GM19455 (cell line): Measurements from ENCODE around the gene LILRB5.
"Not testable (repeated sequence)": the region's sequence is repeated elsewhere in the genome, so short reads cannot be mapped to it uniquely, and the experiment has no call there.

Experiments used
- ATAC-seq: cut with Tn5 transposase; IDR thresholded peaks from one replicate; pipeline ENCODE4 v1.9.1; 2021; ENCODE audit not compliant: unreplicated experiment

Gene LILRB5

DNA sequence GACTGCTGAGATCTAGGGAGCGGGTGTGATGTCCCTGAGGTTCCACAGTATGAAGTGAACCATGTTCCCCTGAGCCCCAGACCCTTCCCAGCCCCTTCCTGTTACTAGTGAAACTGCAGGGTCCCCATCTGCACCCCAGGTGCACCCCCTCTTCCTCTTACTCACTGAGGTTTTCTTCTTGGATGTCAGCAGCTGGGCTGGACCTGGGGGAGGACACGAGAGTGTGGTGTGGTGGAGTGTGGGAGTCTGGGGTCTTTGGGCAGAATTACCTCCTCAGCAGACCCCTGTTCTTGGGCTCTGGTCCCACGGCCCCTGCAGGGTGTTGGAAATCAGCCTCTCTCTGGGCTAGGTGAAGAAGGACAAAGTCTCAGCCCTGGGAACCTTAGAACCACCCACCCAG lies 11.1 kb downstream of the LILRB5 start:
- ATAC-seq = no peak

DNA sequence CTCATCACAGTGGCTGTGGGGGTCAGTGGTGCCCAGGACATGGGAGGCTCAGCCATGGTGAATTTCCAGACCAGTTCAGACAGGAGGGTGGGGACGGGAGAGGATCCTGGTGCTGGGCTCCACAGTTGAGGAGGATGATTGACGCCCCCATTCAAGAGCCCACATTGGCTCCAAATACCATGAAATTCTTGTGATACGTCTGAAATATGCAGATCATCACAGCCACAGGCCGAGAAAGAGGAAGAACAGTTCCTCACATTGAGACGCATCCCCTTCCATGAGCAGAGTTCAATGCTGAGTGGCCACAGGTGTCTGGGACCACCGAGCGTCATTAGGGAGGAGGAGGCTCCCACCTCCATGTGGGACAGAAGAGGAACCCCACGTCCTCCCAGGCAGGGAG lies 13.3 kb downstream of the LILRB5 start:
- not testable (repeated sequence) for ATAC-seq

DNA sequence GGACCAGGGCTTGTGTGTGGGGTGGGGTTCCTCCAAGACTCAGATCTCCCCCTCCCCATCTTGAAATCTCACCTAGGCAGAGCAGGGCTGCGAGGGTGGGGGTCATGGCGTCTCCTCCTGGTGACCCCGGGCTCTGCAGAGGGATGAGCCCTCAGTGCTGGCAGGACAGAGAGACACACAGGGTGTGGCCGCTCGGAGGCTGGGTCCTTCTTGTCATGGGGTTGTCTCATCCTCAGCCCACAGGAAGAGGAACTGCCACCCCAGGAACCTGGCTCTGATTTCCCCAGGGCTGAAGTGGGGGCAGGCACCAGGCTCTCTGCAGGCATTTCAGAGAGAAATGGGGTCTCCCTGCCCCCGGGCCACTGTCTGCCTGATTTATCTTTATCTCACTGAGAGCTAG lies 14.4 kb downstream of the LILRB5 start, which contains the start of gene LILRA6:
TSS of gene LILRA6 (minus strand) at position 145 of the 400 bp plus-strand sequence.
- not testable (repeated sequence) for ATAC-seq

DNA sequence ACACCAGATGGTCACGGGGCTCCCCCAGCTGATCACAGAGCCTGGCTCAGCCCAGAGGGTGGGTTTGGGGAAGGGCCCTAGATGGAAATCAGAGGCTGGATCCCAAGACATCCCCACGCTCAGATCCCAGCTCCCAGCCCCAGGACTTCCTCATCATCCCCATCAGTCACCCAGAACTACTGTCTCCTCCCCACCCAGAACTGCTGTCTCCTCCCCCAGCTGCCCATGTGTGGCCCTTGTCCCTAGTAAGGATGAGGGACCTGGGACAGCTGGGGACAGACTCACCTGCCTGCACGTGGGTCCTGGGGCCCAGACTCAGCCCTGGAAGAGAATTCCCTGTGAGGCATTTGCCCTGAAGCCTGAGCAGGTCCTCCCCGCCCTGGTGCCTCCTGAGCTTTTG lies 14.8 kb downstream of the LILRB5 start:
- not testable (repeated sequence) for ATAC-seq

DNA sequence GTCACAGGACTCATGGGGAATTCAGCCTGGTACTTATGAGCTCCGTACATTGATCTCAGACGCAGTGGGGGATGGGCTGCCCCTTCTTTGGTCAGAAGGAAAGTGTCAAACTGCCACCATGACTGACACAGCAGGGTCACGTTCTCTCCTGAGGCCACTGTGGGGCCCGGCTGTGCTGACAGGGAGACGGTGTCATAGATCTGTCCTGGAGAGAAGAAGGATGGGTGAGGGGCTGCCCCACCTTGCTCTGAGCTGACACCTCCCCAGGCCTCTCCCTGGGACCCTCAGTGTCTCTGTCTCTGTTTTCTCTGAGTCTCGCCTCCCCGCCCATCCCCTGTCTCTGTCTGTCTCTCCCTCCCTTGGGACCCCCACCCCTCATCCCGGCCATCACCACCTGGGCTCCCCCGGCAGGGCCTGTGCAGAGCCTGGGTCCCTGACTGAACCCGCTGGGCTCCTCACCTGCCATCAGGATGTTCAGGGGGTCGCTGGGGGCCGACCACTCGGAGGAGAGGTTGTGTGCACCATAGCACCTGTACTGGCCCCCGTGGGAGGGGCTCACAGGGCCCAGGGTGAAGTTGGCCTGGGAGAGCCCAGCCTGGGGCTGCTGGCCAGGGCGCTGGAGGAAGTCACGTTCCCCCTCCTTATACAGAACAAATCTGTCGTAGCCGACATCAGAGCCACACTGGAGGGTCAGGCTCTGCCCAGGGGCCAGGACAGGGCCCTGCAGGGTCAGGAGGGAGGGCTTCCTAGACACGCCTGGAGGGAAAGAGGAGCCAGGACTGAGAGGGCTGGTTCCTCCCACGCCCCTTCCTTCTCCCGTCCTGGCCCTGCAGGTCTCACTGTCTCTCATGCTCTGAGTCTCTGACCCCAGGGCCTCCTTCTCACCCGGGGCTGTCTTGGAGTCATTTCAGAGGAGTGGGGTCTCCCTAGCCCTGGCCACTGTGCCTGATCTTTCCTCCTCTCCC lies 16.4 kb downstream of the LILRB5 start:
- not testable (repeated sequence) for ATAC-seq

DNA sequence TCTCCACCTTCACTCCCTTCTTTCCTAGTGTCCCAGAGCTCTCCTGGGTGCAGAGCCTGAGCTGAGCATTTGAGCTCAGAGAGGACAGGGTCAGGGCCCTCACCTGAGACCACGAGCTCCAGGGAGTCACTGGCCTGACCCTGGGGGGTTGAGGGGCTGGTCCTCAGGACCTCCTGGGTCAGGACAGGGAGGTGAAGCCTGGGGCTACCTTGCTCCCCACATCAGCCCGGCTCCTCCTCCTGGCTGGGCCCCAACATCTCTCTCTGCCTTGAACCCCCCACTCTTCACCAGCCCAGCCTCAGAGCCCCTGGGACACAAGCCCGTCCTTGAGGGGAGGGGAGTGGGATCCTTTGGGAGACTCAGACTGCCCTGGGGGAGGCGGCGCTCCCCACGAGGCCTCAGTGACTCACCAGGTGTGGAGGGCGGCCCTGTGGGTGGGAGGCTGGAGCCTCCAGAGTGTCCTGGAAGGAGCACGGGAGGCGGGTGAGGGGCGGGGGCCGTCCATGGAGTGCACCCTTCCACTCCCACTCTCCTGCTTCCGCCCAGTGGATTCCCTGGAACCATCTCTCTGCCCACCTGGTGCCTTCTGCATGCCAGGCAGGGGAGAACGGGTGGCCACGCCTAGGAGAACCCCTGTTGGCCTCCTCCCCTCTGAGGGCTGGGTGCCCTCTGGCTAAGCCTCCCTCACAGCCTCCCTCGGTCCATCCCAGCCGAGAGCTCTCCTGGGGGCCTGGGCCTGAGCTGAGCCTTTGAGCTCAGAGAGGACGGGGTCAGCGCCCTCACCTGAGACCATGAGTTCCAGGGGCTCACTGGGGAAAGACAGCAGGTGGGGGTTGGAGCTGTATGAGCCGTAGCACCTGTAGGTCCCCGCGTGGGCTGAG lies 17.3 kb downstream of the LILRB5 start:
- not testable (repeated sequence) for ATAC-seq

DNA sequence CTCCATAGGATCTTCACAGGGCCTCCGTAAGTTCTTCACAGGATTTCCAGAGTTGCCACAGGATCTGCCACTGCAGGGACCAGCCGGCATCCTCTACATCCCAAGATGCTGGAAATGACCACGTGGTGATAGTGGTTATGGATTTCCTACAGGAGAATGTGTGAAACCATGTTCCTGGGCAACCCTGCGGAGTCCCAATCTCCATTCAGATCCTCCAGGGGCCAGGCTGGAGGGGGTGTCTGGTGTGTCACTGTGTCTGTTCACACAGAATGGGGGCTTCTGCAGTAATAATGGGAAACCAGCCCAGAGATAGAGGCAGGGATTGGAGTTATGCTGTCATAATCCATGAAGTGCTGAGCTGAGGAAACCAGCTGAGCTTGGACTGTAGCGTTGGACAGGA lies 23.1 kb downstream of the LILRB5 start:
- ATAC-seq = no peak

DNA sequence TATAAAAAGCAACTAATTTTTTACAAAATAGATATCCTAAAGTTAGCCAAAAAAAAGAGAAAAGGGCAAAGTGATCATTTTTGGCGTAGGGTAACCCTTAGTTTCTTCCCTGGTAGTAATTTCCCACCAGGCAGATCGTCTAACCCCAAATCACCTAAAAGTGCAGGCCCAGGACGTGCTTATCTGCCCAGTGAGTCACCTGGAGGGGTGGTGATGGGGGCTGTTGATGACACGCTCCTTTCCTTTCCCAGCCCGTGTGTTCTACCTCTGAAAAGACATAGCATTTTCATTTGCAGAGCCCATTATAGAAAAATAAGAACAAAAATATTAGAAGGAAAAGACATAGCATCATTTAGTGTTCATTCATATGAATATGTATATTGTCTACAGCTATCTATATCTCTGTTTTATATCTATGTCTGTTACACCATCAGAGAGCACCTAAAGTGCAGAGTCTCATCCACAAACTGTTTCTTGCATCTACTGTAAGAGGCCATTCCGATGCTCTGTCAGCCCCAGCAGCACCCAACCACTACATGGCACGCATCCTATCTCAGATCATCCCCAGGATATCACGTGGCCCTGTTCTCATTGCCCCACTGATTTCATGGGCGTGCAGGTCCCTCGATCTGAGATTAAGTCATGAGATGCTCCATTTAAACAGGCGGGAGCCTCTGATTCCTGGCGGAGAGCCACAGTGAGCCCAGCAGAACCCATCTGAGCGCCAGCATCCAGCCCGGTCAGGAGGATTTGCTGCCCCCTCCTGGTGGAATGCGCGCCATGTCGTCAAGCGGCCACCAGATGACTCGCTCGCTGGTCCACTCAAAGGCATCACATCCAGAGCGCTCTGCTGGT lies 25.8 kb downstream of the LILRB5 start:
- ATAC-seq = no peak

DNA sequence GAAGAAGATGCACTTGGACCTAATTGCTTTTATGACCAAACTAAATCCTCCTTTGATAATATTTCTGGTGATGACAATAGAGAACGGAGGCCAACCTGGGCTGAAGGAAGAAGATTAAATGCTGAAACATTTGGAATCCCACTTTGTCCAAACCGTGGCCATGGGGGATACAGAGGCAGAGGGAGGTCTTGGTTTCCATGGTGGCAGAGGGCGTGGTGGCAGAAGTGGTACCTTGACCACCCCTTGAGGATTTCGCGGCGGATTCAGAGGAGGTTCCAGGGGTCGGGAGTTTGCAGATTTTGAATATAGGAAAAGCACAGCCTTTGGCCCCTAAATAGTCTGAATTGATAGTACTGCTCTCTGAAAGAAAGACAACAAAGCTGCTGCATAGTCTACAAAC lies 27.0 kb downstream of the LILRB5 start:
- no peak for ATAC-seq

DNA sequence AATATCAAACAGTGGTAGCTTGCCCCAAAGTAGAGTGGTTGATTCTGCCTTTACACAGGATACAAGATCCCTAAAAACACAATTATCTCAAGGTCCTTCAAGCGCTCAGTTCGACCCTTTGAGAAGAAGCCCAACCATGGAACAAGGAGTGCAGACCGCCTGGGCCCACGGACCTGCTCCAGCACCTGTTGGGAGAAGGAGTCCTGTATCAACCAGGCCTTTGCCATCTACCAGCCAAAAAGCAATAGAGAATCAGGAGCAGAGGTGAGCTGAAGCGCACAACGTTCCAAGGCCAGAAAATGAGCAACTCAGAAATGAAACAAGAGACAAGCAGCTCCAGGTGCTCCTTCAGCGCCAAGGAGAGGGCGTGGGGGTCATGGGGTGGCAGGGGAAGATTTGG lies 27.9 kb downstream of the LILRB5 start:
- ATAC-seq = no peak

DNA sequence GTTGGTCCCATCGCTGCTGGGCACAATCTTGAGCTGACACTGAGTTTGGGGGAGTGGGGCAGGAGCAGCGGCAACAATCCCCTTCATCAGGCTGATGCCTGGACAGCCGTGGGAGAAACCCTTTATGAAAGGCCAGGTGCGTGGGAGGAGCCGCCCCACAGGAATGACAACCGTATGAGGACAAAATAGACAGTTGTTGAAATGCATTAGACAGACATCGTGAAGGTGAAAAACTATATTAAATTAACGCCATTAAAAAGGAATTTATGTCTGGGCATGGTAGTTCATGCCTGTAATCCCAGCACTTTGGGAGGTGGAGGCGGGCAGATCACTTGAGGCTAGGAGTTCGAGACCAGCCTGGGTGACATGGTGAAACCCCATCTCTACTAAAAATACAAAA lies 32.5 kb downstream of the LILRB5 start:
- ATAC-seq = not testable (repeated sequence)

DNA sequence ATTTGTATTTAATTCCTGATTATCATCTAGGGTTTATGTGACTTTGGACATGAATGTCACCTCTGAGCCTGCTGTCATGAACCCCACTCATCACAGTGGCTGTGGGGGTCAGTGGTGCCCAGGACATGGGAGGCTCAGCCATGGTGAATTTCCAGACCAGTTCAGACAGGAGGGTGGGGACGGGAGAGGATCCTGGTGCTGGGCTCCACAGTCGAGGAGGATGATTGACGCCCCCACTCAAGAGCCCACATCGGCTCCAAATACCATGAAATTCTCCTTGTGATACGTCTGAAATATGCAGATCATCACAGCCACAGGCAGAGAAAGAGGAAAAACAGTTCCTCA lies 33.2 kb downstream of the LILRB5 start:
- ATAC-seq = not testable (repeated sequence)

DNA sequence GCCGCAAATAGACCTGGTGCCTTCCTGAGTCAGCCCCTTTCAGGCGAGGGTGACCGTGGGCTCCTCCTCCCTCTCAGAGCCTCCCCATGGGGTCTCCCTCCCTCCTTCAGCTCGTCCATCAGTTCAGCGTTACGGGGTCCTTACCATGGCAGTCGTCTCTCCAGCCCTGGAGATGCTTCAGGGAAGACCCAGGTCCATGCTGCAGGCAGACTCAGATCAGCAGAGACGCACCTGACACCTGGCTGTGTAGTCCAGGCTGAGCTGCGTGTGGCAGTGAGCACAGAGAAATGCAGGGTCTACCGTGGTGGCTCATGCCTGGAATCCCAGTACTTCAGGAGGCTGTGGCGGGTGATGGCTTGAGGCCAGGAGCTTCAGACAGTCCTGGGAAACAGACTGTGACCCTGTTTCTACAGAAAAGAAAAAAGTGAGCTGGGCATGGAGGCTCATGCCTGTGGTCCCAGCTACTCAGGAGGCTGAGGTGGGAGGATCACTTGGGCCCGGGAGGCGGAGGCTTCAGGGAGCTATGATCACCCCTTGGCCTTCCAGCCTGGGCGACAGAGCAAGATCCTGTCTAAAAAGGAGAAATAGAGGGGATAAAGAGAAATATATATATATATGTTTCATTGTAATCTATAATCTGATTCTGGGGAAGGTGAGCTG lies 33.7 kb downstream of the LILRB5 start:
- not testable (repeated sequence) for ATAC-seq

DNA sequence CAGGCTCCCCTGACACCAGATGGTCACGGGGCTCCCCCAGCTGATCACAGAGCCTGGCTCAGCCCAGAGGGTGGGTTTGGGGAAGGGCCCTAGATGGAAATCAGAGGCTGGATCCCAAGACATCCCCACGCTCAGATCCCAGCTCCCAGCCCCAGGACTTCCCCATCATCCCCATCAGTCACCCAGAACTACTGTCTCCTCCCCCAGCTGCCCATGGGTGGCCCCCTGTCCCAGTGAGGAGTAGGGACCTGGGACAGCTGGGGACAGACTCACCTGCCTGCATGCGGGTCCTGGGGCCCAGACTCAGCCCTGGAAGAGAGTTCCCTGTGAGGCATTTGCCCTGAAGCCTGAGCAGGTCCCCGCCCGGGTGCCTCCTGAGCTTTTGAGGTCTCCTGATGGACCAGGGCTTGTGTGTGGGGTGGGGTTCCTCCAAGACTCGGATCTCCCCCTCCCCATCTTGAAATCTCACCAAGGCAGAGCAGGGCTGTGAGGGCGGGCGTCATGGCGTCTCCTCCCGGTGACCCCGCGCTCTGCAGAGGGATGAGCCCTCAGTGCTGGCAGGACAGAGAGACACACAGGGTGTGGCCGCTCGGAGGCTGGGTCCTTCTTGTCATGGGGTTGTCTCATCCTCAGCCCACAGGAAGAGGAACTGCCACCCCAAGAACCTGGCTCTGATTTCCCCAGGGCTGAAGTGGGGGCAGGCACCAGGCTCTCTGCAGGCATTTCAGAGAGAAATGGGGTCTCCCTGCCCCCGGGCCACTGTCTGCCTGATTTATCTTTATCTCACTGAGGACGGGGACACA lies 34.4 kb downstream of the LILRB5 start, which contains the start of gene LILRB3:
TSS of gene LILRB3 (minus strand) at position 534 of the 803 bp plus-strand sequence. CDS start at position 503, 31 bp downstream.
- not testable (repeated sequence) for ATAC-seq

DNA sequence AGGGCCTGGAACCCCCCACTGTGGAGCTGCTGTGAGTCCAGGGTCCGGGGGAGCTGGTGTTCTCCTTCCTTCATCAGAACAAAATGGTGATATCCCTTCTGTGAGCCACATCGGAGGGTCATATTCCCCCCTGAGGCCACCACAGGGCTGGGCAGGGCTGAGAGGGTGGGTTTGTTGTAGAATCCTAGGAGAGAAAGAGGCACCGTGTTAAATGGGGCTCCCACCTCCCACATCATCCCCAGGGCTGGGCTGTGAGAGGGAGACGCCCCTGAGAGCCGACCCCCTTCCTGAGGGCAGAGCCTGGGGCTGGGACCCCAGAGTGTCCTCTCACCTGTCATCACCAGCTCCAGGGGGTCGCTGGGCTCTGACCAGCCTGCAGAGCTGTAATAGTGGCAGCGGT lies 35.1 kb downstream of the LILRB5 start:
- not testable (repeated sequence) for ATAC-seq

DNA sequence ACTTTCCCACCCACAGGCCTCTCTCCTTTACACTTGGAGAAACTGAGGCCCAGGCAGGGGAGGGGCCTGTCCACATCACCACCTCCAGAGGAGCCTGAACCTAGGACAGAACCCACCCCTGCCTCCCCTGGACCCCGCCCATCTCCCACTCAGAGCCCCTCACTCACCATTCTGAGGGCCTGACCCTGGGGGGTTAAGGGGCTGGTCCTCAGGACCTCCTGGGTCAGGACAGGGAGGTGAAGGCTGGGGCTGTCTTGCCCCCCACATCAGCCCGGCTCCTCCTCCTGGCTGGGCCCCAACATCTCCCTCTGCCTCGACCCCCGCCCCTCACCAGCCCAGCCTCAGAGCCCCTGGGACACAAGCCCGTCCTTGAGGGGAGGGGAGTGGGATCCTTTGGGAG lies 37.4 kb downstream of the LILRB5 start:
- not testable (repeated sequence) for ATAC-seq

DNA sequence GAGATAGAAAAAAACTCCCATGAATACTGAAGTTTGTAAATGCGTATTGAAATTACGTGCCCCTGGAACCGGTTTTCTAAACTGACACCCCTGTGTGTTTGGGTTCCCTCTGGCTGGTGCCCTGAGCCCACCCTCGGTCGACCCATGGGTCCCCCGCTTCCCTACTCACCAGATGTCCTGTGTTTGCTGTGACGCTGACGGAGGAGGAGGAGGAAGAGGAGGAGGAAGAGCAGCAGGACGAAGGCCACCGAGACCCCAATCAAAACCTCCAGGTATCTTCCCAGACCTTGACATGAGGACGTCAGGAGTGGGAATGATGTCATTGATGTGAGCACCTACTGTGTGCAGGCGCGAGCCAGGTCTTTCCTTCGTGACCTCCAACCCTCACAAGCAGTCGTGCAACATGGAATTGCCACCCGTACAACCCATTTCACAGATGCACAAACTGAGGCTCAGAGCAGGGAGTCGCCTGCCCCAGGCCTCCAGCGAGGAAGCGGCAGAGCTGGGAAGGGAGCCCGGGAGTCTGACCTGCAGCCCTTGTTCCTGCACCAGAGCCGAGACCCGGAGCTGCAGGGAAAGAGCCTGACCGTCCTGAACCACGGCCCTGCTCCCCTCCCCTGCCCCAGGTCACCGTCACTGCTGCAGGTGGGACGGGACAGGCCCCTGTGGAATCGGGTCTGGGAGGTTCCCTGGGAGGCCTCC lies 38.0 kb downstream of the LILRB5 start:
- ATAC-seq = no peak

DNA sequence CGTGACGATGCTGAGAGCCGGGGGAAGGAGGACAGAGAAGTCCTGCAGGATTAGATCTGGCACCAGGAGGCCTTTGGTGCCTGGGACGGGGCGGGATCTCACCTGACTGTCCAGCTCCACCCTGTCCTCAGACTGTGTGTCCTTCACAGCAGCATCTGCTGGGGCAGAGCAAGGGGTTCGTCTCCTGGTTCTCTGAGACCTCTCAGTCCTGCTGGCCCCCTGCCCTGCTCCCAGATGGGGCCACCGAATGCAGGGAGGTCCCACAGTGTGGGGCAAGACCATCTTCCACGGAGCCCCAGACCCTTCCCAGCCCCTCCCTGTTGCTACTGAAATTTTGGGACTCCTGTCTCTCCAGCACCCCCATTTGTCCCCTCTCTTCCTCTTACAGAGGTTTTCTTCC lies 38.8 kb downstream of the LILRB5 start:
- ATAC-seq = no peak
